HAP-1 (cell line): ENCODE measurements around the gene CILP2.

ENCODE experiments used
- DNase-seq, 2 experiments: peaks; one replicate each; pipeline ENCODE4 v3.0.0-alpha.2; 2016 to 2020; ENCODE audit warnings: low spot score in 2 of 2
- H3K27me3 ChIP-seq: fragments of 250-450 bp; sonication (Bioruptor Pico); 2 replicates; pipeline ENCODE4 v1.5.1; 2020; ENCODE audit warnings: low read depth, mild to moderate bottlenecking, moderate library complexity
- H3K36me3 ChIP-seq: fragments of 250-450 bp; sonication (Bioruptor Pico); replicated peaks from 2 replicates; pipeline ENCODE4 v1.5.1; 2020; ENCODE audit warnings: mild to moderate bottlenecking
- H3K4me1 ChIP-seq: fragments of 250-450 bp; sonication (Bioruptor Pico); 2 replicates; pipeline ENCODE4 v1.5.1; 2020; ENCODE audit warnings: mild to moderate bottlenecking
- H3K4me3 ChIP-seq: fragments of 250-450 bp; sonication (Bioruptor Pico); 2 replicates; pipeline ENCODE4 v1.5.1; 2020; ENCODE audit warnings: mild to moderate bottlenecking, moderate library complexity
- H3K9me3 ChIP-seq: fragments of 250-450 bp; sonication (Bioruptor Pico); 2 replicates; pipeline ENCODE4 v1.5.1; 2020; ENCODE audit warnings: mild to moderate bottlenecking, moderate library complexity
- in situ Hi-C: fragments of 300-500 bp; cut with MboI; formaldehyde crosslinking; loops from 3 replicates; pipeline ENCODE4 v1.14.3; 2020; ENCODE audit warnings: low sequenced_read_pairs, inconsistent platforms, mixed read lengths

The CILP2 gene

DNA sequence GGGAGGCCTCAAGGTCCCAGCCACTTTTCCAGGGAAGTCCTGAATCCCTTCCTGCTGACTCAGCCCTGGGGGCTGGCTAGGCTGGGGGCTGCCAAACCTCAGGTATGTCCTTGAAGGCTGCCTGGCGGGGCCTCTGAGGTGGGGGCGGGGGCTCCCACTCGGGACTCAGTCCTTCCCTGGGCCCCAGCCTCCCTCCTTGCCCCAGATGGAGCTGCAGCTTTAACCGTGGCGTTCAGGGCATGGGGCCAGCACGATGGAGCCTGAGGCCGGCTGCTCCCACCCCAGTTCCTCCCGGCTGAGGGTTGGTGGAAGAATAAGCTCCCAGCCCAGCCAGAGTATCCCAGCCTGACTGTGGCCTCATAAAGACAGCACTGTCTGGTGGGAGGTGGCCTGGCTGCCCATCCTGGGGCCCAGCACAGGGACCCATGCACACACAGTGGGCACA is 12.4 kb downstream of the CILP2 start:
- no peaks in the 10 kb centered on the region for H3K9me3 ChIP-seq
- in situ Hi-C loops = no loop called here
- no peaks in the 10 kb centered on the region for H3K4me1 ChIP-seq
- H3K36me3 ChIP-seq = no peaks in the 10 kb centered on the region
- H3K4me3 ChIP-seq = no peak overlapping the region
- no peaks in the 10 kb centered on the region for H3K27me3 ChIP-seq
- no peak for DNase-seq

DNA sequence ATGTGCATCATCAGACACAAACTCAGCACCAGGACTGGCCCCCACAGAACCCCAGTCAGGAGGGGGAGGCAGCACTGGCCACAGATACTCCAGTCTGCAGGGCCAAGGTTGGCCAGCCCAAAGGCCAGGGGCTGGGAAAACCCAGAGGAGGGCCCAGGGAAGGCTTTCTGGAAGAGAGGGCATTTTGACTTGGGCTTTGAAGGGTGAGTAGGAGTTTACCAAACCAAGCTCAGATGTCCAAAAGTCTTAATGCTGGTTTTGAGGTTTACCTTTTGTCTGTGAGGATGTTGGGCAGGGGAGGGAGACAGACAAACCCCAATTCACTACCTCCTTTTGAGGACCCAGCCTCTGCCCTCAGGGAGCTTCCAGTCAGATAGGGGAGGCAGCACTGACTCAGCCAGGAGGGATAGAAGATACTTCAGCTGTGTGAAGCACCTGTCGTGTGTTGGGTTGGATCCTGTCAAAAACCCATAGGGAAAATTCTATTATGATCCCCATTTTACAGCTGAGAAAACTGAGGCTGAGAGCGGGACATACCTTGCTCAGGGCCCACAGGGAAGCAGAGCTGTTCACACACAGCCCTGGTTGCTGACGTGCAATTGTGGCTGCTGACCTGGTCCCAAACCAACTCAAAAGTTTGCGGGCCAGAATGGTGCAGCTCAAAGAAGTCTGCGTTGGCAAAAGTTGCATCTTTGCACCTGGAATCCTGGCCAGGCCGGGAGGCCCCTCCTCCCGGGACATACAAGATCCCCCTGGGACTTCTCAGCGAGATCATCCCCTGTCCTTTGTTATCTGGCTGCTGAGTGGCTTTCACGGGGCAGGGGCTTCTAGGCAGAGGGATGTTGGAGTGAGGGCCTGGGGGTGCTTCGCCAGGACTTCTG is 13.1 kb downstream of the CILP2 start:
- in situ Hi-C loops = no loop called here
- no peak for DNase-seq
- Histone ChIP-seq H3K36me3 (no peaks in the 10 kb centered on the region), H3K27me3 (no peaks in the 10 kb centered on the region), H3K4me1 (no peaks in the 10 kb centered on the region), H3K4me3 (no peak overlapping the region), H3K9me3 (no peaks in the 10 kb centered on the region)

DNA sequence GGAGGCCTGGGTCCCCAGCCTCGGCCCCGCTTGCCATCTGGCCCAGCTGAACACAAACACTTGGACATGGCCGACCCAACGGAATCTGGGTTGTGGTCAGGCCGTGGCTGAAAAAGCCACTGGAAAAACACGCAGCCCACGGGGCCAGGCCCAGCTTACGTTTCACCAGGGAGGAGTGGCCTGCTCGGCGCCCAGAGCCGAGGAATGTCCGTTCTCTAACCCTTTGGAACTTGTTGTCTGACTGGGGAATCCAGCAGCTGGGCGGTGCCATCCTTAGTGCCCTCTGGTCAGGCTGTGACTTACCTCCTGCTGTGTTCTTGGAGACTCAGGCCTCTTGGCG is 13.8 kb downstream of the CILP2 start:
- in situ Hi-C loops = no loop called here
- no peak for DNase-seq
- Histone ChIP-seq H3K9me3 (no peaks in the 10 kb centered on the region), H3K36me3 (no peaks in the 10 kb centered on the region), H3K4me3 (no peak overlapping the region), H3K4me1 (no peaks in the 10 kb centered on the region), H3K27me3 (no peaks in the 10 kb centered on the region)

DNA sequence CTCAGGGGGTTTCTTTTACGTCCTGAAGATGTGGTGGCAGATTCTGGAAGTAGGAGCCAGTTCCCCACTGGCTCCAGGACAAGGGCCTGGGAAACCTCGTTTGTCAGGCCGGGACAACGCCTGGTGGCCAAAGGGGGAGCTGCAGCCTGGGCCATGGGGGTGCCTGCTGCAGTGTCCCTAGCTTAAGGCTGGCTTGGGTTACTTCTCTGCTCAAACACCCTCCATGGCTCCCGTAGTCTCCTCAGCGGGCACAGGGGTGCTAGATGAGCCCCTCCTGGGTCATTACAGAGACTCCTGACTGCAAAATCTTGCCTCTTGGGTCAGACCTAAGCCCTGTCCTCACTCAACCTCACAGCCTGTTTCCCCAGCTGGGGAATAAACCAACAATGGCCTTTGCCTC is 14.7 kb downstream of the CILP2 start:
- peak in 1 of 2 experiments; percentile 72 for DNase-seq

DNA sequence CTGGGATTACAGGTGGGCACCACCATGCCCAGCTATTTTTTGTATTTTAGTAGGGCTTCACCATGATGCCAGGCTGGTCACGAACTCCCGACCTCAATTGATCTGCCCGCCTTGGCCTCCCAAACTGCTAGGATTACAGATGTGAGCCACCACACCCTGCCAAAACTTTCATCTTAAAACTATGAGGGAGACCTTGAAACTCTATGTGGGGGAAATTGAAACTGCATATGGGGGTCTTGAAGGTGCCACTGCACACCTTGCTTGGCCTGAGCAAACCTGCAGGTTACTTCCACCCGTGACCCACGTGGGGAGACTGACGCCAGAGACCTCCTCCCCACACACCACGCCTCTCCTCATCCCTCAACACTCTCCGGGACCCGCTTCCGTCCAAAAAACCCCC is 15.6 kb downstream of the CILP2 start:
- DNase-seq = no peak
- Histone ChIP-seq H3K4me3 (no peak overlapping the region), H3K9me3 (no peaks in the 10 kb centered on the region), H3K27me3 (no peaks in the 10 kb centered on the region), H3K36me3 (no peaks in the 10 kb centered on the region), H3K4me1 (no peaks in the 10 kb centered on the region)
- in situ Hi-C loops = no loop called here

More for the DNA sequence above, 14.7 kb downstream of the CILP2 start:
- no peaks in the 10 kb centered on the region for H3K36me3 ChIP-seq
- H3K9me3 ChIP-seq = no peaks in the 10 kb centered on the region
- H3K4me1 ChIP-seq = no peaks in the 10 kb centered on the region
- in situ Hi-C loops = no loop called here
- no peaks in the 10 kb centered on the region for H3K27me3 ChIP-seq
- H3K4me3 ChIP-seq = no peak overlapping the region

DNA sequence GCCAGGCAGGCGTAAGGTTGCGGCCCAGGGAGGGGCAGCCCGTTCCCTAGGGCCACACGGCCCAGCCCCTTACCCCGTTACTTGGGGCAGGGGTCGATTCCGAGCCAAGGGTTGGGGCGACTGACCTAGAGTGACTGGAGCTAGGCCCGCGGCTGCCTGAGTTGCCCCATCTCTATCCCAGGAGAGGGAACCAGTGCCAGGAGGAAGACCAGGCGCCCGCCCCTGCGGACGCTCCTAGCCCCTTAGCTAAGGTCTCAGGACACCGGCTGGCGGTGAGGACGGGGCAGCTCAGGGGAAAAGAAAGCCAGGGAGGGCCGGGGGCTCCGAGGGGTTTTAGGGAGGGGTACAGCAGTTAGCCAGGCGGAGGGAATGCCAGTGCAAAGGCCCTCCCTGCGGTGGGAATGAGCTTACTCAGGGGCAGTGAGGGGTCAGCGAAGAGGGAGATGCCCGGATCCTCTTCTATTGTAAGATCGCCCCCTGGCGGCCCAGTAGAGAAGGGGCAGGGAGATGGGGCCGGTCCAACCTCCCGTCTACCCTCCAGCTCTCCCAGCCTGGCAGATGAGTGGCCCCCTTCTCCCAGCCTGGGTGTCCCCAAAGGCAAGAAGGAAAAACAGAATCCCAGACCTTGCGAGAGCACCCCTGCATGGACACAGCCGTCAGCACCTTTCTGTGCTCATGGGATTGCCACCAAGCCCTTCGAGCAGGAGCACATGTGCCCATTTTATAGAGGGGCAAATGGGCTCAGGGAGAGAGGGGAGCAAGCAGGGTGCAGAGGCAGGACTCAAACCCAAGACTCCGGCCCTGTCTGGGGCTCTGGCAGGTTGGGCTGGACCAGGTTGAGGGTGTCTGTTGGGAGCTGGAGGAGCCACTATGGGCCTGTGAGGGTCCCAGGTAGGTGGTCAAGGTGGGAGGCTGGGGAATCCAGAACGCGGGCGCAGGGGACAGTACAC is 16.3 kb downstream of the CILP2 start:
- in situ Hi-C loops = no loop called here
- no peaks in the 10 kb centered on the region for H3K36me3 ChIP-seq
- H3K4me1 ChIP-seq = no peaks in the 10 kb centered on the region
- H3K4me3 ChIP-seq = no peak overlapping the region
- peak; percentile 53 to 80 for DNase-seq
- H3K27me3 ChIP-seq = no peaks in the 10 kb centered on the region
- no peaks in the 10 kb centered on the region for H3K9me3 ChIP-seq

DNA sequence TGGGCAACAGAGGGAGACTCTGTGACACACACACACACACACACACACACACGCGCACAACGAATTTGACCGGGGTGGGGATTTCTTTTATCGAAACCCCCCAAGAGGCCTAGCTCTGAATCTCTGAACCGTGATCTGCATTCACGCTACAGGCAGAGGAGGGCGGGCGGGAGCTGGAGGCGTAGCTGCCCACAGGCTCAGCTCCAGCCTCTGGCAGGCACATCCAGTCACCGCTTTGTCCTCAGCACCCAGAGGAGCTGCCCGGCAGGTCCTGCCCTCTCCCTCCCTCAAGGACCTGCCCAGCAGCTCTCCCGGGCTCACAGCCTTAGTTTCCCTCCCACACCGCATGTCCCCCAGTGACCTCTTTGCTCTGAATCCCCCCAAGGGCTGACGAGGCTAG is 20.0 kb downstream of the CILP2 start:
- H3K36me3 ChIP-seq = no peaks in the 10 kb centered on the region
- H3K4me3 ChIP-seq = no peak overlapping the region
- H3K9me3 ChIP-seq = no peaks in the 10 kb centered on the region
- DNase-seq = no peak
- H3K27me3 ChIP-seq = no peaks in the 10 kb centered on the region
- H3K4me1 ChIP-seq = no peaks in the 10 kb centered on the region
- in situ Hi-C loops = no loop called here

DNA sequence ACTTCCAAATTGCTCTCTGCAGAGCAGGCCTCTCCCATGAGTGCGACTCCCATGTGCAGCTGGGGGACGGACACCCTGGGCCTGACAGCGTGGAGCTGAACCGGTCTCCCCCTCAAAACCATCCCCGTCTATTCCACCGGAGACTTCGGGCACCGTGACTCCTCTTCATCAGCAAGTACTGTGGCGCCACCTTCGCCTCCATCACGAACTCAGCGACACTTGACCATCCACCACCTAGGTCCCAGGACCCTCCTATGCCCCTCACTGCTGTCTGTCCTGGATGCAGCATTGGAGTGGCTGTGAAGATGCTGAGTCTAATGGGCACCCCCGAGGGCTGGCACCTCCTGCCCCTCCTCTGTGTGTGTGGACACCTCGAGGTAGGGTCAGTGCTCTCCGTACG is 20.6 kb downstream of the CILP2 start:
- no peaks in the 10 kb centered on the region for H3K9me3 ChIP-seq

DNA sequence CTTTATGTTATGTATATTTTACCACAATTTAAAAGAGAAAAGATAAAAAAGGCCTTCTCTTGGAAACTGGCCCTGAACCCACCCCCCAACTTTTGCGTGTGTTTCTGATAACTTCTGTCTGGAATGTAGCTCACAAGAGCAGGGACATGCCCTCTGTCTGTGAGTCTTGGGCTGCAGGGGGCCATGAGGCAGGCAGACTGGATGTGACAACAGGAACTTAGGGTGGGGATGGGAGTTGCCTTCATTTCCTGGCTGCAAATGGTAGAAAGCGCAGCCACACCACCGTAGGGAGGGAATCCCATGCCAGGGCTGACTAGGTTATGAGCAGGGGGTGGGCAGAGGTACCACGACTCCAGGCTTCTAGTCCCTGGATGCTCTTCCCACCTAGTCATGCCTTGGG is 21.9 kb downstream of the CILP2 start:
- in situ Hi-C loops = no loop called here
- Histone ChIP-seq H3K27me3 (no peaks in the 10 kb centered on the region), H3K4me3 (no peak overlapping the region), H3K36me3 (0 out of 2 replicates have a peak, but pooled peaks cover 3% of the 10 kb centered on the region), H3K9me3 (no peaks in the 10 kb centered on the region), H3K4me1 (no peaks in the 10 kb centered on the region)
- DNase-seq = no peak

More for the DNA sequence above, 20.6 kb downstream of the CILP2 start:
- DNase-seq = no peak
- no peaks in the 10 kb centered on the region for H3K36me3 ChIP-seq
- in situ Hi-C loops = no loop called here
- no peak overlapping the region for H3K4me3 ChIP-seq
- no peaks in the 10 kb centered on the region for H3K4me1 ChIP-seq
- no peaks in the 10 kb centered on the region for H3K27me3 ChIP-seq

DNA sequence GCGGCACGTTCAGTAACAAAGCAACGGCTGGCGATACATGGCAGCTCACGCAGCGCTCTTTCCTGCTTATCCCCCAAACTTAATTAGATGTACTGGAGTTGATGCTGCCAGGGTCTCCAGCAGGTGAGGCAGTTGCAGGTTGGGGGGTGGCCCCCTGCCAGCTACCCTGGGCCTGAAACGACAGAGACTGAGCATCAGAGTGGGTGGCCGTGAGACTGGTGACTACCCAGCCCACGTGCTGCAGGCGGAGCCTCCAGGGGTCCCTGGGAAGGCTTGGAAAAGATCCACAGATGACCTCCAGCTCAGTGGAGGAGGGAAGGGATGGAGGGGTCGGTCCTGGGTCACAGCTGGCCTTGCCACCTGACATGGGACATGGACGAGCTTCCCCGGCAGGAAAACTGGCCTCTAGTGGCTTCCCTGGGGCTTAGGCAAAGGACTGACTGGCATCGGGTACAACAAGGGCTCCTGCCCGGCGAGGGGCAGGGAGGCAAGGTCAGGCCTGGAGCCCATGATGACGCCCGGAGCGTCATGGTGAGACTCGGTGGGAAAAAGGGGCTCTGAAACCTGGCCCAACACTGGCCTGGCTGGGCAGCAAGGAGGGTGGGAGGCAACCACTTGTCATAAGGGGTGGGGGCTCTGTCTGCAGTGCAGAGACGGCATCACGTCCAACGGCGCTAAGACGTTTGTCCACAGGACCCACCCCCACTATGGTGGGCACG is 24.0 kb downstream of the CILP2 start:
- no peak for DNase-seq
- Histone ChIP-seq H3K4me3 (no peak overlapping the region), H3K27me3 (no peaks in the 10 kb centered on the region), H3K36me3 (peaks cover 3% of the 10 kb centered on the region; the same call in 1 of the 2 replicates), H3K9me3 (no peaks in the 10 kb centered on the region), H3K4me1 (no peaks in the 10 kb centered on the region)
- in situ Hi-C loops = no loop called here

DNA sequence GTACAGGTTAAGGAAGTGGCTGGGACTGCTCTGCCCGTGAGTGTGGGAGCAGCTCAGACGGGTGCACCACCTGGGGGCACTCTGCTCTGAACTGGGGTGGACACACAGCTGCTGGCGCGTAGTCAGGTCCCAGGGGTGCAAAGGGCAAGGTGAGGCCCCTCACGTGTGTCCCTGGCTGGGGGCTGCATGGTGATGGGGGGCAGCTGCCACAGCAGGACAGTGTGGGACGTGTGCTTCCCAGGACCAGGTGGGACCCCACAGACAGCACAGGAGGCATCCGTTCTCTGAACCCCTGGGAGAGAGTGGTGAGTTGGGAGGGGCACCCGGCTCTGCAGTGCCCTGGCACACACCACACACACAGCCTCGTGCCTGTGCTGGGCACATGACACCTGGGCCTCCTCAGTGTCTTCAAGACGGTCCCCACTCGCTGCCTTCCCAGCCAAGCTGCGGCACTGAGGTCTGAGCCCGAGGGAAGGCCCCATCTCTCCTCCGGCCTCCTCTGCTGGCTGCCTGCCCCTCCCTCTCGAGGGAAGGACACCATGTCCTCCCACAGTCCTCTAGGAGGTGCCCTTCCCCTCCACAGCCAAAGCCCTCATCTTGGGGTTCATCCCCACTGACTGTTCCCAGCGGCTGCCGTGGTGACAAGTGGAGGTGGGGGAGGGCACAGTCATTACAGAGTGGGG is 24.7 kb downstream of the CILP2 start:
- H3K27me3 ChIP-seq = no peaks in the 10 kb centered on the region
- DNase-seq = no peak
- in situ Hi-C loops = no loop called here
- H3K4me1 ChIP-seq = no peaks in the 10 kb centered on the region
- H3K36me3 ChIP-seq = peaks cover 7% of the 10 kb centered on the region; the same call in 1 of the 2 replicates
- no peaks in the 10 kb centered on the region for H3K9me3 ChIP-seq
- H3K4me3 ChIP-seq = no peak overlapping the region

DNA sequence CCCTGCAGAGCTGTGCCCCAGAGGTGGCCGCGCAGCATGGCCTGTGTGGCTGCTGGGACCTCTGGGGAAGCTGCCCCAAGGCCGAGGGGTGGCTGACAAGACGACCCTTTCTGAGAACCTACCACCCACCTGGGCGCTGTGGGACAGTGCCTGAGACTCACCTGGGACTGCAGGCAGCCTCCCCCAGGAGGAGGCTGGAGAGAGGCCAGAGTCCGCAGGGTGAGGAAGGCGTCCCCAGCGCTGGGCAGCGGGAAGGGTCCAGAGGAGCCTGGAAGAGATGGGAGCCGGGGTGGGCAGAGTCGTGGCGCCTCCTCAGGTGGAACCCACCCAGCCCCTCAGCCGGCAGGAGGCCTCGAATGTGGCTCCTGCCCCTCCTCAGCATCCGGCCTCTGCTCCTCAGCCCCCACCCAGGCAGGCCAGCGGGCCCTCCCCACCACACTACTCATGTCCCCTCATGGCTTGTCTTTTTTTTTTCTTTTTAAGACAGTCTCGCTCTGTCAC is 25.3 kb downstream of the CILP2 start:
- H3K36me3 ChIP-seq = peaks cover 7% of the 10 kb centered on the region; the same call in 1 of the 2 replicates
- in situ Hi-C loops = no loop called here
- no peak for DNase-seq

DNA sequence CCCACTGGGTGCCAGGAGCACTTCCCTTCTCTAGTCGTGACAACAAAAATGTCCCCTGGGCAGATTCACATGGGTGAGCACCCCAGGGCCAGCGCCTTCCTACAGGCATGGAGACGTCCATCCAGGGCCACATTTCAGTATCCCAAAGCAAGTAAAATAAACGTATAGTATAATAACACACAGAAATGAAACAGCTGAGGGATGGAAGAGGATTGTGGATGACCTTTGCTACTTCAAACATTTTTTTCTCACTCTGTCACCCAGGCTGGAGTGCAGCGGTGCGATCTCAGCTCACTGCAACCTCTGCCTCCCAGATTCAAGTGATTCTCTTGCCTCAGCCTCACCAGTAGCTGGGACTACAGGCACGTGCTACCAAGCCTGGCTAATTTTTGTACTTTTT is 28.2 kb downstream of the CILP2 start:
- Histone ChIP-seq H3K4me1 (no peaks in the 10 kb centered on the region), H3K9me3 (no peaks in the 10 kb centered on the region), H3K36me3 (peaks cover 7% of the 10 kb centered on the region; the same call in 1 of the 2 replicates), H3K27me3 (no peaks in the 10 kb centered on the region), H3K4me3 (no peak overlapping the region)
- in situ Hi-C loops = no loop called here
- DNase-seq = no peak

More for the DNA sequence above, 25.3 kb downstream of the CILP2 start:
- Histone ChIP-seq H3K4me1 (no peaks in the 10 kb centered on the region), H3K27me3 (no peaks in the 10 kb centered on the region), H3K9me3 (no peaks in the 10 kb centered on the region), H3K4me3 (no peak overlapping the region)
